ENCODE results near the gene CLDN6. TPM values are rescaled to one million over a fixed set of nuclear protein-coding genes. Genes with fewer than 3 reads are reported as not detected.

Gene CLDN6
- total and polyA plus RNA-seq, 2 of the 13 experiments (the other 11 are each of a cell fraction or from before 2014, with no cell fraction given): 5.9 to 7.6 TPM

- TF ChIP-seq ZNF580 (CRISPR knock-in tag; IDR thresholded peaks at IDR 0.05; ENCODE audit: borderline replicate concordance, low read depth) (no peak), MATR3 (CRISPR knock-in tag; IDR thresholded peaks at IDR 0.05) (no peak), MBNL3 (CRISPR knock-in tag; conservative IDR thresholded peaks at IDR 0.05) (no peak), ZNF607 (CRISPR knock-in tag; IDR thresholded peaks at IDR 0.05; ENCODE audit: borderline replicate concordance) (peak; percentile 96; the same call in 1 of the 2 replicates), DZIP1 (CRISPR knock-in tag; IDR thresholded peaks at IDR 0.05) (no peak), ATF7-NPFF (CRISPR knock-in tag; IDR thresholded peaks at IDR 0.05; ENCODE audit: low read depth) (no peak), POLR2G (IDR thresholded peaks at IDR 0.05; ENCODE audit: low read depth, low read length) (peak; percentile 79), SAP130 (CRISPR knock-in tag; IDR thresholded peaks at IDR 0.05; ENCODE audit: low read depth) (peak; percentile 94), SP2 (CRISPR knock-in tag; IDR thresholded peaks at IDR 0.05) (no peak), HNRNPLL (IDR thresholded peaks at IDR 0.05; ENCODE audit: low read depth, low read length, poor library complexity, severe bottlenecking) (no peak), ZBTB49 (CRISPR knock-in tag; IDR thresholded peaks at IDR 0.05; ENCODE audit: borderline replicate concordance) (no peak), TEAD2 (CRISPR knock-in tag; IDR thresholded peaks at IDR 0.05) (no peak), MLLT10 (CRISPR knock-in tag; IDR thresholded peaks at IDR 0.05) (no peak), AHR (CRISPR knock-in tag; IDR thresholded peaks at IDR 0.05) (no peak), ZFY (CRISPR knock-in tag; IDR thresholded peaks at IDR 0.05) (peak; percentile 57; the same call in 1 of the 2 replicates), ZNF740 (CRISPR knock-in tag; IDR thresholded peaks at IDR 0.05) (no peak; the same call in 1 of the 2 replicates), ZNF660 (CRISPR knock-in tag; IDR thresholded peaks at IDR 0.05; ENCODE audit: borderline replicate concordance, low read depth) (no peak), MNT (IDR thresholded peaks at IDR 0.05) (no peak), NCOA1 (CRISPR knock-in tag; IDR thresholded peaks at IDR 0.05) (peak; percentile 65; the same call in 1 of the 2 replicates), ZNF850 (CRISPR knock-in tag; conservative IDR thresholded peaks at IDR 0.05) (no peak), BORCS8-MEF2B (CRISPR knock-in tag; IDR thresholded peaks at IDR 0.05) (peak; percentile 33; the same call in 1 of the 2 replicates), KAT2B (IDR thresholded peaks at IDR 0.05; ENCODE audit: borderline replicate concordance, low read depth, low read length) (no peak), MED8 (CRISPR knock-in tag; IDR thresholded peaks at IDR 0.05; ENCODE audit: insufficient replicate concordance) (no peak), PHF5A (CRISPR knock-in tag; IDR thresholded peaks at IDR 0.05; ENCODE audit: low read depth, unreplicated experiment) (no peak)
Observed at GRCh38 chr16:3065069-3065741, 47.2 kb upstream of the CLDN6 start, which contains the start of gene IL32 (continued).
